Measurements from ENCODE around the gene GKAP1.
"Not testable (repeated sequence)": the region's sequence is repeated elsewhere in the genome, so short reads cannot be mapped to it uniquely, and the experiment has no call there.

The GKAP1 gene

GRCh38 chr9:83715221-83715620 lies 102.3 kb downstream of the GKAP1 start:
- no peak for TF ChIP-seq ZFX (IDR thresholded peaks at IDR 0.05; ENCODE audit: borderline replicate concordance)
- no peak for TF ChIP-seq CTCF (IDR thresholded peaks at IDR 0.05)
- H3K27ac ChIP-seq: no peak overlapping the region

- peak; percentile 19; the same call in 1 of the 2 replicates for TF ChIP-seq CTCF (IDR thresholded peaks at IDR 0.05)
- no peak for TF ChIP-seq ZFX (IDR thresholded peaks at IDR 0.05; ENCODE audit: borderline replicate concordance)
- no peak overlapping the region for H3K27ac ChIP-seq
These were observed 103.2 kb downstream of the GKAP1 start for GRCh38 chr9:83714329-83714728.

- TF ChIP-seq ZFX (IDR thresholded peaks at IDR 0.05; ENCODE audit: borderline replicate concordance) (no peak), CTCF (IDR thresholded peaks at IDR 0.05) (peak; percentile 25)
- H3K27ac ChIP-seq: peak overlapping the region; percentile 94
These were observed 108.9 kb downstream of the GKAP1 start for GRCh38 chr9:83708515-83709158.

GRCh38 chr9:83707768-83708514 lies 109.6 kb downstream of the GKAP1 start, which contains the start of gene UBQLN1:
TSS of gene UBQLN1 (minus strand) at chr9:83707958. CDS start at chr9:83707679, 279 bp downstream.
- no peak for TF ChIP-seq ZFX (IDR thresholded peaks at IDR 0.05; ENCODE audit: borderline replicate concordance)
- TF ChIP-seq CTCF (IDR thresholded peaks at IDR 0.05): no peak
- peak within 1 kb of the TSS; percentile 94 for H3K27ac ChIP-seq

- no peak for TF ChIP-seq CTCF (IDR thresholded peaks at IDR 0.05)
- TF ChIP-seq ZFX (IDR thresholded peaks at IDR 0.05; ENCODE audit: borderline replicate concordance): no peak
These were observed 110.1 kb downstream of the GKAP1 start for GRCh38 chr9:83707518-83707767.

GRCh38 chr9:83706676-83707517 lies 110.7 kb downstream of the GKAP1 start:
- peak overlapping the region; percentile 94 for H3K27ac ChIP-seq
- TF ChIP-seq ZFX (IDR thresholded peaks at IDR 0.05; ENCODE audit: borderline replicate concordance): no peak
- no peak for TF ChIP-seq CTCF (IDR thresholded peaks at IDR 0.05)

More at GRCh38 chr9:83707518-83707767, 110.1 kb downstream of the GKAP1 start:
- peak overlapping the region; percentile 94 for H3K27ac ChIP-seq

GRCh38 chr9:83705219-83705651 lies 112.3 kb downstream of the GKAP1 start:
- H3K27ac ChIP-seq: not testable (repeated sequence)
